HFF-Myc (cell line): Measurements from ENCODE around the gene VPS9D1.
A peak's percentile ranks its signal among the peaks of the same experiment; 100 is the strongest.

Experiments
- DNase-seq: peaks from one replicate; pipeline ENCODE4 v3.0.0-alpha.2; 2011; ENCODE audit warnings: low read depth; ENCODE audit errors: extremely low read depth
- H3K4me3 ChIP-seq: replicated peaks from 2 replicates; pipeline ENCODE4 v1.5.1; 2011; ENCODE audit warnings: low read depth, mild to moderate bottlenecking, control low read depth, low read length
- CTCF ChIP-seq: IDR thresholded peaks from 2 replicates; pipeline ENCODE4 v1.5.1; 2012; ENCODE audit warnings: mild to moderate bottlenecking, low read depth, low read length, control low read depth; ENCODE audit errors: missing control alignments

VPS9D1 gene

GRCh38 chr16:89660146-89660545 lies 60.6 kb downstream of the VPS9D1 start:
- no peak for DNase-seq
- H3K4me3 ChIP-seq, result no peak overlapping the region
- TF ChIP-seq CTCF, result no peak

DNA sequence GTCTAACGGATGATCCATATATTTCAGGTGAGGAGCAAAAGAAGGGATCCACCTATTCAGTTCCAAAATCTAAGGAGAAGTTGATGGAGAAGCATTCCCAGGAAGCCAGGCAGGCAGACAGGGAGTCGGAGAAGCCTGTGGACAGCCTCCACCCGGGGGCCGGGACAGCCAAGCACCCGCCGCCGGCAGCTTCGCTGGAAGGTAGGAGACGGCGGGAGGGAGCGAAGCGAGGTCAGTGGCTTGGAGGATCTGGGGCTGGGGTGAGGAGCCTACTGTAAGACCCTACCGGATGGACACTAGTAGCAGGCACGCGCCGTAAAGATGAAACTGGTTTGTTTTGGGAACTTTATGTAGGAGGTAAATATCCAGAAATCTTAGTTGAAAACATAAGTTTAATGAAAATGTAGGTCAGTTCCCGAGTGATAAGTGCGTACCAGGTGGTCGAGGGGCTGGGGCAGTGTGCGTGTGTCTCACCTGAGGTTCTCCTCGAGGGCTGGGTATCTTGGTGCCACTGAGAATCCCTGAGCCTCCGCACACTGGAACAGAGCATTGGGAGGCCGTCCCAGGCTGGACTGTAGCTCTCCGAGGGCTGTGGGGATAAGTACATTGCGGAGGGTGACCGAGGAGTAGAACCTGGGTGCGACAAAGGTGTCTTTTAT lies 62.3 kb downstream of the VPS9D1 start:
- DNase-seq, result no peak
- no peak for TF ChIP-seq CTCF
- peak overlapping the region; percentile 86 for H3K4me3 ChIP-seq

DNA sequence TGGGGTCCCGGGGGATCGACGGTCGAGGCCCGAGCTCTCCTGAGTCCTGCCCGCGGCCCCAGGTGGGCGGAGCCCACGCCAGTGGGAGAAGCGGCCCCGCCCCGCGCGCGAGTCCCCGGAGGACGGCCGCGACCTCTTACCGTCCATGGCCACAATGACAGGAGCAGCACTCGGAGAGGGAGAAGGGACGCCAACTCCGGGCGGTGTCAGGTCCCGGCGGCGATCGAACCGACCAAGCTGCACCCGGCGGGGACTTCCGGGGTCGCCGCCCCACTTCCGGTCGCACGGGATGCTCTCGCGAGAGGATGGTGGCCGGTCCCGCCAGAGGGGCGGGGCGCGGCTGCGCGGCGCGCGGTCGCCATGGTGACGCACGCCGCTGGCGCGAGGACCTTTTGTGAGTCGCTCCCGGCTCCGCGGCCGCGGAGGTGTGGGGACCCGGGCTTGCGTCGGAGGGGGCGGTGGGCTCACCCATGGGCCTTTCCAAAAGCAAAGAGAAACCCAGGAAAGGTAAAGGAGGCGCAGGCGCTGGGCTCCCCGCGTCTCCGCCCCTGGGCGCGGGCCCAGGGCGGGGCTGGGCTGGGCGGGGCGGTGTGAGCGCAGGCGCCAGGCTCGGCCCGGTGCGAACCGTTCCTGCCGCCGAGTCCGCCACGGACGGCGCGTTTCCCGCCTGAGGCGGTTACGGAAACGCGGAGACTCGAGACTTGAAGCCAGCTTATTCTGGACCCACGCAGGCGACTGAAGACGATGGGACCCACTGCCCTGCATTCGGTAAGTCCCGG lies 63.1 kb downstream of the VPS9D1 start, which contains the start of the genes CHMP1A and SPATA33:
Gene CHMP1A (minus strand): TSS at position 267 of the 779 bp plus-strand sequence. CDS start 120 bp downstream, at position 147.
Gene SPATA33 (plus strand): TSS at position 395 of the 779 bp plus-strand sequence. CDS start 76 bp downstream, at position 471.
- no peak for TF ChIP-seq CTCF
- peak within 1 kb of the TSS; percentile 86 for H3K4me3 ChIP-seq
- DNase-seq, result peak; percentile 39
